Heart left ventricle (tissue), 16 donors: Measurements from ENCODE around the gene NTM. TPM values are rescaled to one million over a fixed set of nuclear protein-coding genes. Genes with fewer than 3 reads are reported as not detected.

Source experiments
- ATAC-seq, 4 donors: fragments of 200-7000 bp; cut with Tn5 transposase; one replicate each; pipeline ENCODE4 v1.9.1; 2020 to 2022; ENCODE audit warnings: moderate library complexity in 4 of 4, mild to moderate bottlenecking in 3 of 4, moderate number of reproducible peaks in 1 of 4
- DNase-seq, 5 donors: peaks; one replicate each; pipeline ENCODE4 v3.0.0-alpha.2; 2020
- H3K27ac ChIP-seq, 12 donors: fragments of 200-600 bp; sonication (generic) in 4 of 12; one replicate each; pipeline versions ENCODE4 v1.5.0 to v1.8.0; 2016 to 2022; ENCODE audit warnings: mild to moderate bottlenecking in 2 of 12
- H3K27me3 ChIP-seq, 9 donors: fragments of 200-600 bp; sonication (generic) in 2 of 9; one replicate each; pipeline versions ENCODE4 v1.5.1 to v1.8.0; 2016 to 2022; ENCODE audit warnings: mild to moderate bottlenecking in 3 of 9
- H3K36me3 ChIP-seq, 9 donors: fragments of 200-600 bp; sonication (generic) in 2 of 9; one replicate each; pipeline versions ENCODE4 v1.5.0 to v1.8.0; 2018 to 2022; ENCODE audit warnings: mild to moderate bottlenecking in 2 of 9
- H3K4me1 ChIP-seq, 12 donors: fragments of 200-600 bp; sonication (generic) in 4 of 12; one replicate each; pipeline versions ENCODE4 v1.5.0 to v1.8.0; 2016 to 2022; ENCODE audit warnings: mild to moderate bottlenecking in 3 of 12
- H3K4me3 ChIP-seq, 12 donors: fragments of 200-600 bp; sonication (generic) in 4 of 12; one replicate each; pipeline versions ENCODE4 v1.5.0 to v1.8.0; 2017 to 2022; ENCODE audit warnings: mild to moderate bottlenecking in 9 of 12, moderate library complexity in 4 of 12
- H3K9me3 ChIP-seq, 12 donors: fragments of 200-600 bp; sonication (generic) in 4 of 12; one replicate each; pipeline versions ENCODE4 v1.5.0 to v1.8.0; 2016 to 2022; ENCODE audit warnings: mild to moderate bottlenecking in 1 of 12
- POLR2A ChIP-seq, 2 donors: fragments of 450-650 bp; IDR thresholded peaks; one replicate each; pipeline ENCODE4 v1.6.1; 2017; ENCODE audit warnings: antibody characterized with exemption in 2 of 2, mild to moderate bottlenecking in 2 of 2, moderate library complexity in 2 of 2
- WGBS, 4 donors: extraction: QIAGEN DNeasy Blood & Tissue Kit in 2 of 4; methylation state at CpG; one replicate each; pipeline versions ENCODE4 v1.1.5 to v1.1.7; 2013 to 2018; 5-methylcytosine and 5-hydroxymethylcytosine counted together
- intact Hi-C, 10 donors: fragments of 100-400 bp; cut with DNase I; formaldehyde crosslinking; loops; one replicate each; pipeline versions ENCODE4 v1.11.1 to v1.14.2; 2022
- polyA plus RNA-seq, 2 donors: library from polyadenylated mRNA; stranded (reverse); fragments of 200-250 nt; gene quantifications; one replicate each; pipeline ENCODE4 v1.2.3, GENCODE V29; 2013
- total RNA-seq, 9 donors: library from RNA; depleted of rRNA in 2 of 9; stranded (reverse); fragments of >200 nt in 2 of 9; fragmentation: NEBNext Ultra II Directional in 3 of 9; extraction: Animal tissue kit (Norgen Biotek cat#: 25700) in 3 of 9; gene quantifications; one replicate each; pipeline versions ENCODE4 v1.1.0 to v1.2.4, GENCODE V29; 2016 to 2023
- TF ChIP-seq, protein P1 (sequence below), 12 donors: fragments of 200-600 bp; sonication (generic) in 4 of 12; IDR thresholded peaks; one replicate each; pipeline versions ENCODE4 v1.5.0 to v1.8.0; 2018 to 2022; ENCODE audit warnings: antibody characterized with exemption in 12 of 12, mild to moderate bottlenecking in 5 of 12
- donor health status: ischemic (EF 13 %, LVEDD 7.1; RV severe dilation, severe dysfunction).
- donor health status: healthy with polysubstance abuse.
- donor health status: DM: no; HTN: yes; CAD: no.
- donor health status: DM: no; HTN: no; CAD: no.
- donor health status: ischemic (EF 25% LVEDD 6.9; RV normal size, moderate dysfunction).
- donor health status: ischemic (EF 25% LVEDD 5.7; RV mildly dilated, moderate dysfunction).
- donor health status: healthy.
- donor health status: DM: yes; HTN: yes; CAD: no.
- donor health status: ischemic (EF 35%, LVEDD 5.7; RV mildly dilated, moderate dysfunction).
- donor health status: nonischemic (EF 11% LVEDD 7.7; RV severe dilation, severe dysfunction).
- donor health status: DM: yes; HTN: yes; CAD: no.
- donor health status: PGD.
- donor health status: ischemic (EF 29% LVEDD 5.4; RV normal size, mild dysfunction).
- donor health status: nonischemic (EF 23%, LVEDD 6.1; RV moderate dilation, normal function).

Gene NTM
- total and polyA plus RNA-seq, 11 donors = 0.40 to 7.7 (median 1.5) TPM

DNA sequence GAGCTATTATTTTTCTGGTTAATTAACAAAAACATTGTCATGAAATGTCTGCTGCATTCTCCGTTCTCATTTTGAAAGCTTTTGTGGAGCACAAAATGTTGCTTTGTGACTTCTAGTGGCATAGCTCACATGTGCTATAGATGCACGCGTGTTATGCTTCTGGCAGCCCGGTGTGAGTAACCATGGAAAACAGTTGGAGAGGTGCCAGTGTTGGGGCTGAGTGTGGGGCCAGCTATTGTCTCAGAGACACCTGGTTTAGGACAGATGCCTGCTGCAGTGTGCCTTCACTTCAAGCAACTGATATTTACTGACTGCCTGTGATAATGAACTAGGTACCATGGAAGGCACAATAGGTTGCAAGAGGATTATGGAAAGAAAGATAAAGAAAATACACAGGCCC lies 760.6 kb downstream of the NTM start:
- peaks cover 0 to 6% (median 0%) of the 10 kb centered on the region in 9 donors for H3K27me3 ChIP-seq

DNA sequence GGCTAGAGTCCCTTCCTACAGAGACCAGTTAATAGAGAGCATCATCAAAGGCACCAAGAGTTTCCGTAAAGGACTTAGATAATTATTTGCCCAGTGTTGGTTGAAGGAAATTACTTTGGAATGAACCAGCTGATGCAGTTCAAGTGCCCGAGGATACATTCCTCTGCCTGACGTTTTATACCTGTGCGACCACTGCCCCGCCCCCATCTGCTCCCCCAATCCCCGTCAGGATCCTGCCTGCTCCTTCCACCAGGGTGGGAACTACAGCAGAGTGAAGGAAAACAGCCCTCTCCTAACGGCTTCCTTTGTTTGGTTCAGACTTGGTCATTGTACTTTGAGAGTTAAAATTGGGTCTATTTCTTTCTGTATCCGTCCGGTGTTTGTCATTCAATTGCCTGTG lies 761.5 kb downstream of the NTM start:
- H3K27me3 ChIP-seq = peaks cover 0 to 6% (median 0%) of the 10 kb centered on the region in 9 donors
- intact Hi-C loops = no loop called here
- 46 to 57% (median 53%) methylated on average over 9 of the region's 9 CpGs for WGBS, 4 donors

More for the DNA sequence above, 760.6 kb downstream of the NTM start:
- H3K9me3 ChIP-seq = no peaks in the 10 kb centered on the region
- peaks cover 0 to 17% (median 10%) of the 10 kb centered on the region in 12 donors for H3K4me1 ChIP-seq
- TF ChIP-seq, protein P1, sequence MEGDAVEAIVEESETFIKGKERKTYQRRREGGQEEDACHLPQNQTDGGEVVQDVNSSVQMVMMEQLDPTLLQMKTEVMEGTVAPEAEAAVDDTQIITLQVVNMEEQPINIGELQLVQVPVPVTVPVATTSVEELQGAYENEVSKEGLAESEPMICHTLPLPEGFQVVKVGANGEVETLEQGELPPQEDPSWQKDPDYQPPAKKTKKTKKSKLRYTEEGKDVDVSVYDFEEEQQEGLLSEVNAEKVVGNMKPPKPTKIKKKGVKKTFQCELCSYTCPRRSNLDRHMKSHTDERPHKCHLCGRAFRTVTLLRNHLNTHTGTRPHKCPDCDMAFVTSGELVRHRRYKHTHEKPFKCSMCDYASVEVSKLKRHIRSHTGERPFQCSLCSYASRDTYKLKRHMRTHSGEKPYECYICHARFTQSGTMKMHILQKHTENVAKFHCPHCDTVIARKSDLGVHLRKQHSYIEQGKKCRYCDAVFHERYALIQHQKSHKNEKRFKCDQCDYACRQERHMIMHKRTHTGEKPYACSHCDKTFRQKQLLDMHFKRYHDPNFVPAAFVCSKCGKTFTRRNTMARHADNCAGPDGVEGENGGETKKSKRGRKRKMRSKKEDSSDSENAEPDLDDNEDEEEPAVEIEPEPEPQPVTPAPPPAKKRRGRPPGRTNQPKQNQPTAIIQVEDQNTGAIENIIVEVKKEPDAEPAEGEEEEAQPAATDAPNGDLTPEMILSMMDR (IDR thresholded peaks at IDR 0.05) = no peak
- no peak for TF ChIP-seq POLR2A (IDR thresholded peaks at IDR 0.05)
- ATAC-seq (no peak), DNase-seq (no peak)
- no peak overlapping the region for H3K27ac ChIP-seq
- H3K4me3 ChIP-seq = no peak overlapping the region
- intact Hi-C loops = no loop called here
- WGBS, 4 donors = 58 to 76% (median 72%) methylated on average over 4 of the region's 4 CpGs
- no peaks in the 10 kb centered on the region for H3K36me3 ChIP-seq

DNA sequence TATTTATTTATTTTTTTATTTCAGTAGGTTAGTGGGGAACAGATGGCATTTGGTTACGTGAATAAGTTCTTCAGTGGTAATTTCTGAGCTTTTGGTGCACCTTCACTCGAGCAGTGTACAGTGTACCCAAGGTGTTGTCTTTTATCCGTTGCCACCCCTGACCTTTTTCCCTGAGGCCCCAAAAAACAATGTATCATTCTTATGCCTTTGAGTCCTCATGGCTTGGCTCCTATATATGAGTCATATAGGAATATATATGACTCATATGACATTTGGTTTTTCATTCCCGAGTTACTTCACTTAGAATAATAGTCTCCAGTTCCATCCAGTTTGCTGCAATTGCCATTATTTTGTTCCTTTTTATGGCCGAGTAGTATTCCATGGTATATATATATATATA lies 763.9 kb downstream of the NTM start:
- H3K9me3 ChIP-seq = no peaks in the 10 kb centered on the region
- no peaks in the 10 kb centered on the region for H3K36me3 ChIP-seq
- no peaks in the 10 kb centered on the region for H3K4me1 ChIP-seq
- intact Hi-C loops = no loop called here
- WGBS, 4 donors = 82 to 87% (median 84%) methylated on average over 5 of the region's 5 CpGs
- H3K27me3 ChIP-seq = no peaks in the 10 kb centered on the region
- ATAC-seq = no peak
- no peak for DNase-seq
- H3K4me3 ChIP-seq = no peak overlapping the region
- H3K27ac ChIP-seq = no peak overlapping the region
- TF ChIP-seq POLR2A (IDR thresholded peaks at IDR 0.05) = no peak
- TF ChIP-seq, protein P1 (IDR thresholded peaks at IDR 0.05) = no peak

More for the DNA sequence above, 761.5 kb downstream of the NTM start:
- H3K4me3 ChIP-seq = no peak overlapping the region
- H3K27ac ChIP-seq = no peak overlapping the region
- H3K4me1 ChIP-seq = peaks cover 0 to 8% (median 4%) of the 10 kb centered on the region in 12 donors
- ATAC-seq = no peak
- H3K9me3 ChIP-seq = no peaks in the 10 kb centered on the region
- no peak for TF ChIP-seq POLR2A (IDR thresholded peaks at IDR 0.05)
- TF ChIP-seq, protein P1 (IDR thresholded peaks at IDR 0.05) = no peak
- H3K36me3 ChIP-seq = no peaks in the 10 kb centered on the region
- no peak for DNase-seq

DNA sequence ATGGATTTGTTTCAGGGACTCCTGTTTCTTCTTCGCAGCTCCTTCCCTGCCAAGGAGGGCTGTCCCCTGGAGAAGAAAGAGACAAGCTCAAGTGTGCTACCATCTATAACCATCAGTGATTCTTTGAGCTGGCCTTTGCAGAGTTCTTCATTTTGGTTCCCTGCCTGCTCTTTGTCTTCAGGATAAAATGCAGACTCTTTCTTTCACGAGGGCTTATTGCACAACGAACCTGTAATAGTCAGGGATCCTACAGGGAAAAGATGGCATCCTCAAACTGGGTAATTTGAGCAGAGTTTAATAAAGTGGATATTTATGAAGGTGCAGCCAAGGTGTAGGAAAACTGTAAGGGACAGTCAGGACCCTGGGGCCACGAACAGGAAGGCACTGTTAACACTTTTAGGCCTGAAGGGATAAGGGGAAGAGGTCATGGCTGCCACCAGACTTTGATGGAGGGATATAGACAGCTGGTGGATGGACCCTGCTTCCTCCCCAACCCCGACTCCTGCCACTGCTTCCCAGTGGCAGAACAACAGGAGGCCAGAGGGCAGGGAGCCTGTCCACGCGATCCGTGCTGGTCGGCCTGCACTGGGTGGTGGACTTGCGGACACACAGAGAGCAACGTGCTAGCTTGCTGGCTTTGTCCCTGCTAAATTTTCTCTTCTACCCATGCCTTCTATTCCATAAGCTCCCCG lies 767.0 kb downstream of the NTM start:
- Histone ChIP-seq H3K27me3 (no peaks in the 10 kb centered on the region), H3K27ac (no peak overlapping the region), H3K4me1 (no peaks in the 10 kb centered on the region), H3K4me3 (no peak overlapping the region), H3K36me3 (no peaks in the 10 kb centered on the region), H3K9me3 (no peaks in the 10 kb centered on the region)
- ATAC-seq = no peak
- WGBS, 4 donors = 90 to 91% (median 91%) methylated on average over 9 to 12 of the region's 12 CpGs
- DNase-seq = no peak
- intact Hi-C loops = no loop called here
- no peak for TF ChIP-seq POLR2A (IDR thresholded peaks at IDR 0.05)
- TF ChIP-seq, protein P1 (IDR thresholded peaks at IDR 0.05) = no peak
